Body of pancreas (tissue), 4 donors: ENCODE results near the gene FBXO7.

Source experiments
- POLR2A ChIP-seq, 3 donors: fragments of 450-650 bp; IDR thresholded peaks; one replicate each; pipeline ENCODE4 v1.6.1; 2016; ENCODE audit warnings: antibody characterized with exemption in 3 of 3, mild to moderate bottlenecking in 2 of 3
- TF ChIP-seq, protein P1 (sequence below), 7 experiments: fragments of 450-650 bp in 4 of 7; fragments of 200-600 bp in 3 of 7; sonication (generic) in 3 of 7; IDR thresholded peaks; one replicate each; pipeline ENCODE4 v1.5.1; 2016 to 2019; ENCODE audit warnings: antibody characterized with exemption in 7 of 7

DNA sequence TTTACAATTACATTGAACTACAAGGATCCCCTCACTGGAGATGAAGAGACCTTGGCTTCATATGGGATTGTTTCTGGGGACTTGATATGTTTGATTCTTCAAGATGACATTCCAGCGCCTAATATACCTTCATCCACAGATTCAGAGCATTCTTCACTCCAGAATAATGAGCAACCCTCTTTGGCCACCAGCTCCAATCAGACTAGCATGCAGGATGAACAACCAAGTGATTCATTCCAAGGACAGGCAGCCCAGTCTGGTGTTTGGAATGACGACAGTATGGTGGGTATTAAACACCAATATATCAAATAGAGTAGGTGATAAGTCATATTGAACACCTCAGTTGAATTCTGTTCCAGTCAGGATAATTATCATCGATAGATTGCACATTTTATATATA lies 4.4 kb downstream of the FBXO7 start:
- TF ChIP-seq, protein P1, sequence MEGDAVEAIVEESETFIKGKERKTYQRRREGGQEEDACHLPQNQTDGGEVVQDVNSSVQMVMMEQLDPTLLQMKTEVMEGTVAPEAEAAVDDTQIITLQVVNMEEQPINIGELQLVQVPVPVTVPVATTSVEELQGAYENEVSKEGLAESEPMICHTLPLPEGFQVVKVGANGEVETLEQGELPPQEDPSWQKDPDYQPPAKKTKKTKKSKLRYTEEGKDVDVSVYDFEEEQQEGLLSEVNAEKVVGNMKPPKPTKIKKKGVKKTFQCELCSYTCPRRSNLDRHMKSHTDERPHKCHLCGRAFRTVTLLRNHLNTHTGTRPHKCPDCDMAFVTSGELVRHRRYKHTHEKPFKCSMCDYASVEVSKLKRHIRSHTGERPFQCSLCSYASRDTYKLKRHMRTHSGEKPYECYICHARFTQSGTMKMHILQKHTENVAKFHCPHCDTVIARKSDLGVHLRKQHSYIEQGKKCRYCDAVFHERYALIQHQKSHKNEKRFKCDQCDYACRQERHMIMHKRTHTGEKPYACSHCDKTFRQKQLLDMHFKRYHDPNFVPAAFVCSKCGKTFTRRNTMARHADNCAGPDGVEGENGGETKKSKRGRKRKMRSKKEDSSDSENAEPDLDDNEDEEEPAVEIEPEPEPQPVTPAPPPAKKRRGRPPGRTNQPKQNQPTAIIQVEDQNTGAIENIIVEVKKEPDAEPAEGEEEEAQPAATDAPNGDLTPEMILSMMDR (IDR thresholded peaks at IDR 0.05) = no peak
- TF ChIP-seq POLR2A (IDR thresholded peaks at IDR 0.05) = no peak
